ENCODE measurements around the gene KCTD17. TPM values are rescaled to one million over a fixed set of nuclear protein-coding genes. Genes with fewer than 3 reads are reported as not detected.

The KCTD17 gene
- total RNA-seq, 1 experiment from 2014 or later: 11.7 TPM

DNA sequence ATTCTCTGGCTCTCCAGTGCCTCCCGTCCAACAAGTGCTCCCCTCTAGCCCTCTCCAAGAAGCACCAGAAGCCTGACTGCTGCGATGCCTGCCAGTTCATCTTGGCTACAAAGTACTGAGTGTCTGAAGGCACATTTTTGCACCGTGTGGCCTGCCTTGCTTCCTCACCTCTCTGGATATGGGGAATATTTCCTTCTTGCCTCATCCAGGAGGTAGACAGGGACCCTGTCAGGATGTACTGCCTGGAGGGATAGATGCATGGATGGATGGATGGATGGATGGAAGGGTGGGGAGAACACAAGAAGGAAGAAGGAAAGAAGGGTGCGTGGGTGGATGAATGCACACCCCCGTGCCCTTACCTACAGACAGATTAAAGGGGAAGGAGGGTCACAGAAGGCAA is 27.6 kb downstream of the KCTD17 start:
- intact Hi-C loops (cut with micrococcal nuclease): loop anchor here (5.0 kb wide), 1 partner anchor 88 kb away; no protein-coding TSS in a partner anchor

DNA sequence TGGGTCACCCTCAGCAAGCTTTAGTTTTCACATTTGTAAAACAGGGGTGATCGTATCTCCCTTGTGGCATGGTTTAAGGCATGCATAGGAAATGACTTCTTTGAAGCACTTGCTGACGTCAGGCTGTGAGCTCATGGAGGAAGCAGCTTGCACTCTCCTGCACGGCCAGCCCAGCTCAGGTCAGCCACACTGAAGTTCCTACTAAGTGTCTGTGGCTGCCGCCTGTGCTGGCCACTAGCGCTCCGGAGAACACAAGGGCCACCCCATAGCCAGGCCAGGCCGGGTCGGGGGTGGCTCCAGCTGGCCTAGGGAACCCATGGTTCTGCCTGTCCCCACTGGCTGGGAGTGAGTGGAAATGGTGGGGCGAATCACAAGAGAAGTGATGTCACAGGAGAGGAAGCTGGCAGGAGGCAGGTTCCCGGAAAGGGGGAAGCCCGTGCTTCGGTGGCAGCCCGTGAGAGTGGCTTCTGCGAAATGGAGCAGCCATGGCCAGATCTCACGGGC is 28.2 kb downstream of the KCTD17 start:
- H3K9me3 Mint-ChIP-seq (ENCODE audit: unreplicated experiment): no peaks in the 10 kb centered on the region
- intact Hi-C loops (cut with micrococcal nuclease): loop anchor here (5.0 kb wide), 1 partner anchor 88 kb away; no protein-coding TSS in a partner anchor
- ChIA-PET CTCF (interaction anchor here (0.6 to 0.9 kb wide), 4 partner anchors 8 to 783 kb away, joined by 3 read pairs; no protein-coding TSS in a partner anchor), POLR2A (interaction anchor here (0.6 kb wide), 1 partner anchor 42 kb away, joined by 3 read pairs; no protein-coding TSS in a partner anchor)
- H3K4me3 Mint-ChIP-seq (ENCODE audit: unreplicated experiment): no peak overlapping the region
- no peaks in the 10 kb centered on the region for H3K4me1 Mint-ChIP-seq (ENCODE audit: insufficient read depth, unreplicated experiment)
- TF ChIP-seq, protein P1, sequence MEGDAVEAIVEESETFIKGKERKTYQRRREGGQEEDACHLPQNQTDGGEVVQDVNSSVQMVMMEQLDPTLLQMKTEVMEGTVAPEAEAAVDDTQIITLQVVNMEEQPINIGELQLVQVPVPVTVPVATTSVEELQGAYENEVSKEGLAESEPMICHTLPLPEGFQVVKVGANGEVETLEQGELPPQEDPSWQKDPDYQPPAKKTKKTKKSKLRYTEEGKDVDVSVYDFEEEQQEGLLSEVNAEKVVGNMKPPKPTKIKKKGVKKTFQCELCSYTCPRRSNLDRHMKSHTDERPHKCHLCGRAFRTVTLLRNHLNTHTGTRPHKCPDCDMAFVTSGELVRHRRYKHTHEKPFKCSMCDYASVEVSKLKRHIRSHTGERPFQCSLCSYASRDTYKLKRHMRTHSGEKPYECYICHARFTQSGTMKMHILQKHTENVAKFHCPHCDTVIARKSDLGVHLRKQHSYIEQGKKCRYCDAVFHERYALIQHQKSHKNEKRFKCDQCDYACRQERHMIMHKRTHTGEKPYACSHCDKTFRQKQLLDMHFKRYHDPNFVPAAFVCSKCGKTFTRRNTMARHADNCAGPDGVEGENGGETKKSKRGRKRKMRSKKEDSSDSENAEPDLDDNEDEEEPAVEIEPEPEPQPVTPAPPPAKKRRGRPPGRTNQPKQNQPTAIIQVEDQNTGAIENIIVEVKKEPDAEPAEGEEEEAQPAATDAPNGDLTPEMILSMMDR (IDR thresholded peaks at IDR 0.05; ENCODE audit: unreplicated experiment): no peak
- no TSS peak for BruUV-seq (replicated peaks)
- no peak for DNase-seq (ENCODE audit: unreplicated experiment)
- peaks cover 41% of the 10 kb centered on the region for H3K27me3 Mint-ChIP-seq (ENCODE audit: insufficient read depth, unreplicated experiment)
- no peaks in the 10 kb centered on the region for H3K36me3 Mint-ChIP-seq (ENCODE audit: insufficient read depth, unreplicated experiment)
- H3K27ac Mint-ChIP-seq (ENCODE audit: low read depth, unreplicated experiment): no peak overlapping the region

More for the DNA sequence above, 27.6 kb downstream of the KCTD17 start:
- no peak for DNase-seq (ENCODE audit: unreplicated experiment)
- Mint-ChIP-seq H3K36me3 (ENCODE audit: insufficient read depth, unreplicated experiment) (no peaks in the 10 kb centered on the region), H3K4me1 (ENCODE audit: insufficient read depth, unreplicated experiment) (no peaks in the 10 kb centered on the region), H3K4me3 (ENCODE audit: unreplicated experiment) (no peak overlapping the region), H3K27ac (ENCODE audit: low read depth, unreplicated experiment) (no peak overlapping the region), H3K27me3 (ENCODE audit: insufficient read depth, unreplicated experiment) (peaks cover 41% of the 10 kb centered on the region), H3K9me3 (ENCODE audit: unreplicated experiment) (no peaks in the 10 kb centered on the region)
- CTCF ChIA-PET: interaction anchor here (0.9 kb wide), 1 partner anchor 784 kb away, joined by 3 read pairs; no protein-coding TSS in a partner anchor
- BruUV-seq (replicated peaks): no TSS peak
- TF ChIP-seq, protein P1 (IDR thresholded peaks at IDR 0.05; ENCODE audit: unreplicated experiment): no peak
- POLR2A ChIA-PET: no interaction called here

DNA sequence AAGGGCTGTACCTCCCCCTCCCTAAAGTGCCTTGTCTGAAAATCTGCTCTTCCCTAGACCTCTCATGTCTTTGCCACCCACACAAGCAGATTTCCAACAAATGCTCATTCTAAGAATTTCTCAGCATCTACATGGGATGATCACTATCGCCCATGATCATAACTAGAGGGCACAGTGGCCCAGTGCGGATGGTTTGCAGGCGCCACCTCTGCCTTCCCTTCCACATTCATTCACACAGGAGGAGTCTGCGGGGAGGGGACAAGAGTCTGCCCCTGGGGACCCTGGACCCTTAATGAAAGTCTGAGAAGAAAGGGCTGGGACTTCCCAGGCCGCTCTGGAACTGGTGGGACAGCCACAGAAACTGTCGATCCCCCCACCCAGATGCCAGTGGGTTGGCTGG is 28.9 kb downstream of the KCTD17 start:
- TF ChIP-seq, protein P1 (IDR thresholded peaks at IDR 0.05; ENCODE audit: unreplicated experiment): no peak
- Mint-ChIP-seq H3K36me3 (ENCODE audit: insufficient read depth, unreplicated experiment) (no peaks in the 10 kb centered on the region), H3K27me3 (ENCODE audit: insufficient read depth, unreplicated experiment) (peaks cover 35% of the 10 kb centered on the region), H3K4me1 (ENCODE audit: insufficient read depth, unreplicated experiment) (no peaks in the 10 kb centered on the region), H3K27ac (ENCODE audit: low read depth, unreplicated experiment) (no peak overlapping the region), H3K4me3 (ENCODE audit: unreplicated experiment) (no peak overlapping the region), H3K9me3 (ENCODE audit: unreplicated experiment) (no peaks in the 10 kb centered on the region)
- BruUV-seq (replicated peaks): no TSS peak
- no peak for DNase-seq (ENCODE audit: unreplicated experiment)
- POLR2A ChIA-PET: interaction anchor here (0.6 kb wide), 1 partner anchor 42 kb away, joined by 3 read pairs; no protein-coding TSS in a partner anchor
- intact Hi-C loops (cut with micrococcal nuclease): no loop called here
- CTCF ChIA-PET: interaction anchor here (0.6 to 1.3 kb wide), 4 partner anchors 7 to 119 kb away, joined by 3 to 4 read pairs (median 3); no protein-coding TSS in a partner anchor

DNA sequence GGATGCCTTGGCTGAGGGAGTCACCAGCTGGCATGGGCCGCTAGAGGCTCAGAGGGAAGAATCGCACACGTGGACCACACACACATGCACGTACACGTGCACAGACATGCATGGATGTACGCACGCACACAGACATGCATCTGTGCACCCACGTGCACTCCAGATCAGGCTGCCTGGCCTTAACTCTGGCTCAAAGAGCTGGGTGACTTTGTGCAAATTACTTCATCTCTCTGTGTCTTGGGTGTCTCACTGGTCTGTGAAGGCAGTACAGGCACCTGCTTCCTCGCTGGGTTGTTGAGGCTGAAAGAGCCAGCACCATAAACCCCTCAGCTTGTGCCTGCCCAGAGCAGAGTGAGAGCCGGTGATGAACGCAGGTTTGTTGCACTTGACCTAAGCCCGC is 29.3 kb downstream of the KCTD17 start:
- intact Hi-C loops (cut with micrococcal nuclease): no loop called here
- Mint-ChIP-seq H3K4me3 (ENCODE audit: unreplicated experiment) (no peak overlapping the region), H3K9me3 (ENCODE audit: unreplicated experiment) (no peaks in the 10 kb centered on the region), H3K36me3 (ENCODE audit: insufficient read depth, unreplicated experiment) (no peaks in the 10 kb centered on the region), H3K27me3 (ENCODE audit: insufficient read depth, unreplicated experiment) (peaks cover 31% of the 10 kb centered on the region), H3K4me1 (ENCODE audit: insufficient read depth, unreplicated experiment) (no peaks in the 10 kb centered on the region), H3K27ac (ENCODE audit: low read depth, unreplicated experiment) (no peak overlapping the region)
- POLR2A ChIA-PET: no interaction called here
- no peak for DNase-seq (ENCODE audit: unreplicated experiment)
- TF ChIP-seq, protein P1 (IDR thresholded peaks at IDR 0.05; ENCODE audit: unreplicated experiment): no peak
- BruUV-seq (replicated peaks): no TSS peak
- CTCF ChIA-PET: interaction anchor here (1.0 to 1.3 kb wide), 2 partner anchors 26 to 119 kb away, joined by 3 to 4 read pairs; no protein-coding TSS in a partner anchor
